ENCODE data around the gene ZNF385A.

Gene ZNF385A

GRCh38 chr12:54384591-54385041 lies at the start of gene ZNF385A:
ZNF385A (minus strand) TSS chr12:54384733; CDS start chr12:54384514, 219 bp downstream.
- no peak for TF ChIP-seq POU6F1 (CRISPR knock-in tag; IDR thresholded peaks at IDR 0.05; ENCODE audit: borderline replicate concordance, low read depth)
- no peak for TF ChIP-seq TCF4 (CRISPR knock-in tag; IDR thresholded peaks at IDR 0.05; ENCODE audit: borderline replicate concordance)
- TF ChIP-seq ESRRG (CRISPR knock-in tag; IDR thresholded peaks at IDR 0.05) = no peak
- TF ChIP-seq BACH2 (CRISPR knock-in tag; IDR thresholded peaks at IDR 0.05; ENCODE audit: borderline replicate concordance) = no peak
- TF ChIP-seq ZNF565 (CRISPR knock-in tag; conservative IDR thresholded peaks at IDR 0.05; ENCODE audit: low read depth) = no peak
- TF ChIP-seq ZFP30 (CRISPR knock-in tag; IDR thresholded peaks at IDR 0.05) = no peak
- no peak for TF ChIP-seq ISL1 (CRISPR knock-in tag; IDR thresholded peaks at IDR 0.05)
- TF ChIP-seq TSHZ2 (CRISPR knock-in tag; IDR thresholded peaks at IDR 0.05) = no peak
- no peak for TF ChIP-seq RARB (CRISPR knock-in tag; IDR thresholded peaks at IDR 0.05)
- no peak for TF ChIP-seq ZFP3 (CRISPR knock-in tag; IDR thresholded peaks at IDR 0.05)
- no peak for TF ChIP-seq TOX (CRISPR knock-in tag; IDR thresholded peaks at IDR 0.05; ENCODE audit: borderline replicate concordance)
- no peak for TF ChIP-seq PPARA (CRISPR knock-in tag; IDR thresholded peaks at IDR 0.05; ENCODE audit: borderline replicate concordance)
- TF ChIP-seq ZNF70 (CRISPR knock-in tag; IDR thresholded peaks at IDR 0.05) = no peak
- TF ChIP-seq GLIS3 (CRISPR knock-in tag; IDR thresholded peaks at IDR 0.05) = no peak
- TF ChIP-seq SNAI2 (CRISPR knock-in tag; IDR thresholded peaks at IDR 0.05) = no peak
- TF ChIP-seq PATZ1 (CRISPR knock-in tag; IDR thresholded peaks at IDR 0.05; ENCODE audit: borderline replicate concordance) = no peak
- ATAC-seq = no peak

- no peak for ATAC-seq
- no peak for TF ChIP-seq ZC3H10 (CRISPR knock-in tag; IDR thresholded peaks at IDR 0.05)
- no peak for TF ChIP-seq PPARA (CRISPR knock-in tag; IDR thresholded peaks at IDR 0.05; ENCODE audit: borderline replicate concordance)
- TF ChIP-seq ZNF565 (CRISPR knock-in tag; conservative IDR thresholded peaks at IDR 0.05; ENCODE audit: low read depth) = no peak
- TF ChIP-seq ZNF8 (CRISPR knock-in tag; IDR thresholded peaks at IDR 0.05) = no peak
- TF ChIP-seq ARNTL (CRISPR knock-in tag; IDR thresholded peaks at IDR 0.05; ENCODE audit: borderline replicate concordance, low read depth) = no peak
- no peak for TF ChIP-seq GLIS3 (CRISPR knock-in tag; IDR thresholded peaks at IDR 0.05)
- TF ChIP-seq PATZ1 (CRISPR knock-in tag; IDR thresholded peaks at IDR 0.05; ENCODE audit: borderline replicate concordance) = no peak
- no peak for TF ChIP-seq TOX (CRISPR knock-in tag; IDR thresholded peaks at IDR 0.05; ENCODE audit: borderline replicate concordance)
Observed at GRCh38 chr12:54432815-54433164, 48.3 kb upstream of the ZNF385A start.

GRCh38 chr12:54431911-54432814 lies 47.6 kb upstream of the ZNF385A start:
- ATAC-seq = no peak; the same call in 1 of the 3 replicates
- TF ChIP-seq GLIS3 (CRISPR knock-in tag; IDR thresholded peaks at IDR 0.05) = no peak

All from SK-N-SH treated with all-trans-retinoic acid at 6 μM for 48 hours (cell line).